Measurements from ENCODE around the gene TAF1B. TPM values are rescaled to one million over a fixed set of nuclear protein-coding genes. Genes with fewer than 3 reads are reported as not detected.

The TAF1B gene
- total RNA-seq, 1 donor = 41.3 TPM

DNA sequence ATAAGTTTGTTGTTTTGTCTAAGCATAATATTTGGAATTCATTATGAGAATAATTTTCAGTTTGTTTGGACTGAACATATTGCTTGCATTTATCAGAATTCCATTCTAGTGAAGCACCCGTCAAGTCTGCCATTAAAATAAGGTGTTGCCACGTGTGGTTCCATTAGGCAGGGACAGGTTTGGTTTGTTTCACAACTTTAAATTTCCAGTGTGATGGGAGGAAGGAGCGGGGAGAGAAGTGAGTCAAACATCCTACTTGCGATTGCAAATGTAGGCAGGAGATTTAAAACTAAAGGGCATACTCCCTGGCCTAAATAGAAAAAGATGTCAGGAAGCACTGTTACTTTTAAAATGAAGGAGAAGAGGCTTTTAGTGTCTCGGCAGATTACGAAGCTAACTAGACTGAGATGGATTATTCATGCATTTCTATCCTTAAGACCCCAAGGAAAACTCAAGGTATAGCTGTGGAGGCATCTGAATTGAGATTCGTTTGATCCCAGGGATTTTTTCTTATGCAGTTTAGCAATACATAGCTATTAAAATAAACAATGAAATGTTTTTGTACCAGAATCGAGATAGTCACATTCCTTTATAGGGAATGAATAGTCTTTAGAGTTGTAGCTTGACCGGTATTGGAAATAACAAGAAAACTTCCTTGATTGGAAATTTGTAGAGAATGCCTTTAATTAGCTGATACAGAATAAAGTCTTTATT is 128.0 kb downstream of the TAF1B start:
- H3K4me3 ChIP-seq (ENCODE audit: insufficient read depth, low read length) = no peak overlapping the region
- no peak overlapping the region for H3K4me2 ChIP-seq (ENCODE audit: insufficient read depth, low read length)

DNA sequence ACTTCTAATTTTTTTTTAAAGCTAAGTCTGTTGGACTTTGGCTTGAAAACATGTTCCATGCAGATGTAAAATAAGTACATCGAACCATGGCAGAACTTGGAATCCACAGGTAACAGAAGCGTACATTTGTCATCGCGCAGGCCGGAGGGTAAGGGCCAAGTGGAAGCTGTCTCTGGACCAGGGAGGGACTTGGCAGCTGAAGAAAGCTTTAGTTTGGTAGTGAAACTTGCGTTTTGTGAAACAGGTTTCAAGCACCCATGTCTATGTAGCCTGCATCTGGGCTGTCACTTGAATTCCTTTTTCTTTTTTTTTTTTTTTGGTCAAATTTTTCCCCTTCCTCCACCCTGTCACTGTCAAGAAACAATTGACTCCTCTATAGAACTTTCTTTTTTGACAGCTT is 128.6 kb downstream of the TAF1B start:
- Histone ChIP-seq H3K27ac (ENCODE audit: low read depth, low read length) (no peak overlapping the region), H3K27me3 (ENCODE audit: insufficient read depth, low read length) (no peaks in the 10 kb centered on the region), H3K36me3 (ENCODE audit: insufficient read depth, low read length) (no peaks in the 10 kb centered on the region), H4K20me1 (ENCODE audit: insufficient read depth, low read length) (no peaks in the 10 kb centered on the region), H3K79me2 (ENCODE audit: insufficient read depth, low read length) (no peaks in the 10 kb centered on the region), H3K4me2 (ENCODE audit: insufficient read depth, low read length) (no peak overlapping the region), H3K4me3 (ENCODE audit: insufficient read depth, low read length) (no peak overlapping the region), H3K9me3 (ENCODE audit: low read depth, low read length) (no peaks in the 10 kb centered on the region), H3K4me1 (ENCODE audit: insufficient read depth, low read length) (peaks cover 40% of the 10 kb centered on the region), H2AFZ (ENCODE audit: low read length) (no peak overlapping the region)
- TF ChIP-seq, protein P1, sequence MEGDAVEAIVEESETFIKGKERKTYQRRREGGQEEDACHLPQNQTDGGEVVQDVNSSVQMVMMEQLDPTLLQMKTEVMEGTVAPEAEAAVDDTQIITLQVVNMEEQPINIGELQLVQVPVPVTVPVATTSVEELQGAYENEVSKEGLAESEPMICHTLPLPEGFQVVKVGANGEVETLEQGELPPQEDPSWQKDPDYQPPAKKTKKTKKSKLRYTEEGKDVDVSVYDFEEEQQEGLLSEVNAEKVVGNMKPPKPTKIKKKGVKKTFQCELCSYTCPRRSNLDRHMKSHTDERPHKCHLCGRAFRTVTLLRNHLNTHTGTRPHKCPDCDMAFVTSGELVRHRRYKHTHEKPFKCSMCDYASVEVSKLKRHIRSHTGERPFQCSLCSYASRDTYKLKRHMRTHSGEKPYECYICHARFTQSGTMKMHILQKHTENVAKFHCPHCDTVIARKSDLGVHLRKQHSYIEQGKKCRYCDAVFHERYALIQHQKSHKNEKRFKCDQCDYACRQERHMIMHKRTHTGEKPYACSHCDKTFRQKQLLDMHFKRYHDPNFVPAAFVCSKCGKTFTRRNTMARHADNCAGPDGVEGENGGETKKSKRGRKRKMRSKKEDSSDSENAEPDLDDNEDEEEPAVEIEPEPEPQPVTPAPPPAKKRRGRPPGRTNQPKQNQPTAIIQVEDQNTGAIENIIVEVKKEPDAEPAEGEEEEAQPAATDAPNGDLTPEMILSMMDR (IDR thresholded peaks at IDR 0.05; ENCODE audit: extremely low read depth, low read depth, low read length) = no peak
- no peak for DNase-seq (ENCODE audit: insufficient read length, low spot score, missing footprints)

More for the DNA sequence above, 128.0 kb downstream of the TAF1B start:
- Histone ChIP-seq H3K36me3 (ENCODE audit: insufficient read depth, low read length) (no peaks in the 10 kb centered on the region), H3K9me3 (ENCODE audit: low read depth, low read length) (no peaks in the 10 kb centered on the region), H4K20me1 (ENCODE audit: insufficient read depth, low read length) (no peaks in the 10 kb centered on the region), H3K27me3 (ENCODE audit: insufficient read depth, low read length) (no peaks in the 10 kb centered on the region), H2AFZ (ENCODE audit: low read length) (no peak overlapping the region), H3K79me2 (ENCODE audit: insufficient read depth, low read length) (no peaks in the 10 kb centered on the region), H3K27ac (ENCODE audit: low read depth, low read length) (no peak overlapping the region), H3K4me1 (ENCODE audit: insufficient read depth, low read length) (peaks cover 34% of the 10 kb centered on the region)
- no peak for DNase-seq (ENCODE audit: insufficient read length, low spot score, missing footprints)
- TF ChIP-seq, protein P1 (IDR thresholded peaks at IDR 0.05; ENCODE audit: extremely low read depth, low read depth, low read length) = no peak

DNA sequence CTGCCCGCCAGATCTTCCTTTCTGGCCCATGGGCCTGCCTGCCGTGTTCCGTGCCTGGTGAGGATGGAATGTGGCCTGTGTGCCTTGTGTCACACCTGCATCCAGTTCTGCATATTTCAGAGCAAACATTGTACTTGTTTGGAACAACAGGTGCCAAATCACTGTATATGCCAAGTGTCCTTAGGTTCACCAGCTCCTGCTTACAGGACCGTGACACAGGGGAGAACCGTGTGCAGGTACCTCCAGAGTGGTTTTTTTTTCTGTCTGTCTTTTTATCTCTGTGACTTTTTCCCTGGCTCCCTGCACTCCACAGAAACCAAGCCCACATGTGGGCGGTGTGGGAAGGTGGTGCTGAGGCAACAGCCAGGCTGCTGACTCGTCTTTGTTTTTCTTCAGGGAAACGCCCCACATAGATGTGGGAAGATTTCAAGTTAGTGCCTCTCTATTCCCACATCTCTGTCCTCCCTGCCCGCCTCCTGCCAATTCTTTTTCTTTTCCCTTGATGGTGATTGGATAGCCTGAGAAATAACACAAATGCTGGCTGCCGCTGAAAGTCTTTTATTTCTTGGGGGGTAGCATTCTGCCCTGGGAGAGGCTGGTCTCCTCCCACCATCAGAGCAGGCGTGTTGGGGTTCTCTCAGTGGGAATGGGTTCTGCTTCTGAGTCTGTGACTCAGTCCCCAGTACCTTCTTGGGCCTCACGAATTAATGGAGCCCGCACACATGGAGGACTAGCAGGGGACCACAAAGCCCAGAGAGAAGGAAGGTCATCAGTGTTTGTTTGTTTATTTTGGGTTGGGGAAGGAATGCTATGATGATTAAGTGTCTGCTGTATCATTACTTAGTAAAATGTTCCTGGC is 129.6 kb downstream of the TAF1B start:
- no peaks in the 10 kb centered on the region for H3K9me3 ChIP-seq (ENCODE audit: low read depth, low read length)
- H3K27ac ChIP-seq (ENCODE audit: low read depth, low read length) = peak overlapping the region; percentile 57
- no peaks in the 10 kb centered on the region for H3K36me3 ChIP-seq (ENCODE audit: insufficient read depth, low read length)
- TF ChIP-seq, protein P1 (IDR thresholded peaks at IDR 0.05; ENCODE audit: extremely low read depth, low read depth, low read length) = no peak
- H3K4me2 ChIP-seq (ENCODE audit: insufficient read depth, low read length) = peak overlapping the region; percentile 21
- H3K4me1 ChIP-seq (ENCODE audit: insufficient read depth, low read length) = peaks cover 40% of the 10 kb centered on the region
- no peaks in the 10 kb centered on the region for H4K20me1 ChIP-seq (ENCODE audit: insufficient read depth, low read length)
- H3K27me3 ChIP-seq (ENCODE audit: insufficient read depth, low read length) = no peaks in the 10 kb centered on the region
- H3K79me2 ChIP-seq (ENCODE audit: insufficient read depth, low read length) = no peaks in the 10 kb centered on the region
- no peak overlapping the region for H3K4me3 ChIP-seq (ENCODE audit: insufficient read depth, low read length)
- H2AFZ ChIP-seq (ENCODE audit: low read length) = peak overlapping the region; percentile 37
- no peak for DNase-seq (ENCODE audit: insufficient read length, low spot score, missing footprints)

DNA sequence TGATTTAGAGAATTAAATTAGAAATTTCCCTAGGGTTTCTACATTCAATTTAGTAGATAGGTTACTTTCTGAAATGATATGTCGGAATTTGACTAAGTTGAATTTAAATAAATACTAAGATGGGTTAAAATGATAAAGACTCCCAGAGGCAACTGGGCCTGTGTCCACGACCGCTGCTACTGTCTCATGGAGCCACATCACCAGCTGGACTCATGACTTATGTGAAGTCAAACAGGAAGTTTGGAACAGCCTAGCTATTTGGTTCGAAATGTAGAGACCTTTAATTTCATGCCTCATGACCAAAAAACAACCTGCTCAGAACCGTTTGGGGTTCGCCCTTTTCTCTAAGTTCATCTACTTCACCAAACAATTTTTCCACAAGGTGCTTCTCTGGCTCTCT is 130.4 kb downstream of the TAF1B start:
- no peak overlapping the region for H2AFZ ChIP-seq (ENCODE audit: low read length)
- peak overlapping the region; percentile 57 for H3K27ac ChIP-seq (ENCODE audit: low read depth, low read length)
- TF ChIP-seq, protein P1 (IDR thresholded peaks at IDR 0.05; ENCODE audit: extremely low read depth, low read depth, low read length) = no peak
- no peaks in the 10 kb centered on the region for H3K36me3 ChIP-seq (ENCODE audit: insufficient read depth, low read length)
- H3K4me2 ChIP-seq (ENCODE audit: insufficient read depth, low read length) = no peak overlapping the region
- H3K4me1 ChIP-seq (ENCODE audit: insufficient read depth, low read length) = peaks cover 40% of the 10 kb centered on the region
- H3K27me3 ChIP-seq (ENCODE audit: insufficient read depth, low read length) = no peaks in the 10 kb centered on the region
- no peak for DNase-seq (ENCODE audit: insufficient read length, low spot score, missing footprints)
- H3K9me3 ChIP-seq (ENCODE audit: low read depth, low read length) = no peaks in the 10 kb centered on the region
- H4K20me1 ChIP-seq (ENCODE audit: insufficient read depth, low read length) = no peaks in the 10 kb centered on the region
- no peaks in the 10 kb centered on the region for H3K79me2 ChIP-seq (ENCODE audit: insufficient read depth, low read length)
- no peak overlapping the region for H3K4me3 ChIP-seq (ENCODE audit: insufficient read depth, low read length)

All from osteoblast (primary cell).